ENCODE results near the gene TBX19. TPM values are rescaled to one million over a fixed set of nuclear protein-coding genes. Genes with fewer than 3 reads are reported as not detected.

Gene TBX19
- total and polyA plus RNA-seq, 9 donors = 0.80 to 1.9 (median 1.5) TPM

DNA sequence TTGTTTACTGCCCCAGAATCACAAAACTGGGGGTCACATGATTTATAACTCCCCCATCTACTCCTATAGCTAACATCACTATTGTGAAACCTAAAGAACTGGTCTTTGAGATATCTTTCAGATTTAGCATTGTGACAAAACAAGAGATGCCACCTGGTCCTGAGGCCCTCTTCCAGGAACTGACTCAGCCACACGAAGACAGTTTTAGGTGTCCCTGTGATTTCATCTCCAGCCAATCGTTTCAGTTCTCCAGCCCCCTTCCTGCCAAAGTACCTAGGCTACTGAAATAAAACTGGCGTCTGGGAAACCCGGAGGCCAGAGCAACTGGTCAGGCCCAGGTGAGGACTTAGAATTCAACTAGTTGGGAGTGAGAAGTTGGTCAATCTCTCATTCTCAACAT is 36.6 kb downstream of the TBX19 start:
- Histone ChIP-seq H3K27ac (ENCODE audit: low read length) (no peak overlapping the region), H3K4me3 (ENCODE audit: low read length) (no peak overlapping the region), H3K36me3 (ENCODE audit: control insufficient read depth, insufficient read depth, low read length) (no peaks in the 10 kb centered on the region), H3K4me1 (ENCODE audit: control insufficient read depth, insufficient read depth, low read length) (no peaks in the 10 kb centered on the region), H3K27me3 (ENCODE audit: control insufficient read depth, insufficient read depth, low read length) (no peaks in the 10 kb centered on the region), H3K9me3 (replicated peaks; ENCODE audit: control insufficient read depth, low read depth, low read length) (no peaks in the 10 kb centered on the region)
- WGBS (ENCODE audit: insufficient coverage) = no CpG with 5 or more reads among the region's 4 CpGs
- DNase-seq = no peak

DNA sequence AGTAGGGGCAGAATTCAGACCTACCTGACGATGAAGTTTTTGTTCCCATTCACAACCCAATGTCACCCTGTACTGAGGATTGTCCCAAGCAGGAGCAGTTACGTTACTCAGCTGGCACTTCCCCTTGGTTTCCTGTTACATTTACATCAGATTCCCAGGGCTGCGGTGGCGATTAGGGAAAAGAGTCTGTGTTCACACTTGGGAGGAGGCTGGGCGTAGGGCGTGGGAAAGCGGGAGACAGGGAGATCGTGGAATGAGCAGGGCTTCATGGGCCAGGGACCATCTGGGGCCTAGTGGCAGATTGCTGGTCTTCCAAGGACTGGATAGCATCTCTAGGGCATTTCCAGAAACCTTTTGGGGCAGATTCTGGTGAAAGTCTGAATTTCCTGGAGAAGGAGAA is 39.0 kb downstream of the TBX19 start:
- Histone ChIP-seq H3K9me3 (replicated peaks; ENCODE audit: control insufficient read depth, low read depth, low read length) (no peaks in the 10 kb centered on the region), H3K4me3 (ENCODE audit: low read length) (no peak overlapping the region), H3K27ac (ENCODE audit: low read length) (no peak overlapping the region), H3K27me3 (ENCODE audit: control insufficient read depth, insufficient read depth, low read length) (no peaks in the 10 kb centered on the region), H3K4me1 (ENCODE audit: control insufficient read depth, insufficient read depth, low read length) (no peaks in the 10 kb centered on the region), H3K36me3 (ENCODE audit: control insufficient read depth, insufficient read depth, low read length) (no peaks in the 10 kb centered on the region)
- WGBS (ENCODE audit: insufficient coverage) = 48% methylated on average over 6 of the region's 8 CpGs
- no peak for DNase-seq

DNA sequence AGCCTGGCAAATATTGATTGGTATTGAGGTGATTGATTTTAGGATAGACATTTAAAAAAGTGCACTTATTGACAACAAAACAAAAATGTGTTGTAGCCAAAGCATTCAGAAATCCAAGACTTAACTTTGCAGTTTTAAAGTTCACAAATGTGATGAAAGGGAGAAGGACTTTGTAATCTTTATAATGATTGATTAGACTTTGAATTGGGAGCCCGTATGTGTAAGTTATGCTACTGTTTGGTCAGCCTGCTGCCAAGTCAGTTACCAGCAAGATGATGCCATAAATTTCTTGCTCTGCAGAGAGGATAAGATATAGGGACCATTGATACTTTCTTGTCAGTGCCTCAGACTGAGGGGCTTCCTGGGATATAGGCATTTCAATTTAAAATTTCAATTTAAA is 39.5 kb downstream of the TBX19 start:
- no peaks in the 10 kb centered on the region for H3K27me3 ChIP-seq (ENCODE audit: control insufficient read depth, insufficient read depth, low read length)
- no peak overlapping the region for H3K4me3 ChIP-seq (ENCODE audit: low read length)
- H3K27ac ChIP-seq (ENCODE audit: low read length) = no peak overlapping the region
- no peaks in the 10 kb centered on the region for H3K36me3 ChIP-seq (ENCODE audit: control insufficient read depth, insufficient read depth, low read length)
- no peaks in the 10 kb centered on the region for H3K4me1 ChIP-seq (ENCODE audit: control insufficient read depth, insufficient read depth, low read length)
- no peak for DNase-seq
- WGBS (ENCODE audit: insufficient coverage) = 43% methylated on average over 1 of the region's 1 CpG
- H3K9me3 ChIP-seq (replicated peaks; ENCODE audit: control insufficient read depth, low read depth, low read length) = no peaks in the 10 kb centered on the region

DNA sequence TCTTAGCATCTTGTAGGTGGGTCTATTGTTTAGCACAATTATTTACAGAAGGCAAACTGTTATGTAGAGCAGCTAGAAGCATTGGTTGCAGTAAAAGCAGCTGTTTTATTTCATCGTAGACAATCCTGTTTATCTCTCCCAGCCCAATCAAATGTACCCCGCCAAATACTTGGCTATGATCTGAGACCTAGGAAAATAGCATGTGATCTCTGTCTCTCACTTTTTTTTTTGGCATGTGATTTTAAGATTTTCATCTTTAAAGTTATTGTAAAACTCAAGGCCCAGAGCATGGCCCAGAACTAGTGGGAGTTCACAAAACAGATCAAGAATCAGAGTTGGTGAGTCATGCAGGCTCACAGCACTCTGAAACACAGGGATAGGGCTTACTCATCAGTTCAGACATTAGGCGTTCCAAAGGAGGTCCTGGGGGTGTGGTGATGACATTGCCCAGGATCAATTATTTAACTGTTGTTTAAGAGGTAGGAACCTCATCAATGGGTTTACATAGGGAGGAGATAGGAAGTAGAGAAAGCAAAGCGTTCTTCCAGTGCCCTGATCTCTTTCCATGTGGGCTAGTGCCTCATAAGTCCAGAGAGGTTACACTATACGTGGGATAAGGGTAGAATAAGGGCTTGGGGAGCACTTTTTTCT is 40.2 kb downstream of the TBX19 start:
- H3K27ac ChIP-seq (ENCODE audit: low read length) = no peak overlapping the region
- H3K4me1 ChIP-seq (ENCODE audit: control insufficient read depth, insufficient read depth, low read length) = no peaks in the 10 kb centered on the region
- WGBS (ENCODE audit: insufficient coverage) = 44% methylated on average over 2 of the region's 5 CpGs
- no peaks in the 10 kb centered on the region for H3K36me3 ChIP-seq (ENCODE audit: control insufficient read depth, insufficient read depth, low read length)
- no peaks in the 10 kb centered on the region for H3K9me3 ChIP-seq (replicated peaks; ENCODE audit: control insufficient read depth, low read depth, low read length)
- H3K4me3 ChIP-seq (ENCODE audit: low read length) = no peak overlapping the region
- DNase-seq = peak; percentile 46
- H3K27me3 ChIP-seq (ENCODE audit: control insufficient read depth, insufficient read depth, low read length) = no peaks in the 10 kb centered on the region

DNA sequence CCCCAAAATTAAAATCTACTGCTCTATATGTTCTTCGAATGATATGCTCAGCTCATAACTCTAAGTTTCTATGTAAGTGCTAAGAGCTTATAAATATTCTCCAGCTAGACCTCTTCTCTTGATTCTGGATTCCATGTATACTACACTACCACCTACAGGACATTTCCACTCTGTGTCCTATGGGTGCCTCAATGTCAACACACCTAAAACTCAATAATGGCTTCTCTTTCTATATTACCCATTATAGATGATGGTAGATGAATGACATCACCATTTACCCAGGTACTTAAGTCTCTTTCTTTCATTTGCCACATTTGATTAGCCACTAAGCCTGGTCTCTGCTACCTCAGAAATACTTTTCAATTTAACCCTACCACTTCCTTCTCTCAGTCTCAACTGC is 41.3 kb downstream of the TBX19 start:
- no peaks in the 10 kb centered on the region for H3K4me1 ChIP-seq (ENCODE audit: control insufficient read depth, insufficient read depth, low read length)
- WGBS (ENCODE audit: insufficient coverage) = no CpG with 5 or more reads among the region's 1 CpG
- no peaks in the 10 kb centered on the region for H3K9me3 ChIP-seq (replicated peaks; ENCODE audit: control insufficient read depth, low read depth, low read length)
- no peak overlapping the region for H3K4me3 ChIP-seq (ENCODE audit: low read length)
- H3K27ac ChIP-seq (ENCODE audit: low read length) = no peak overlapping the region
- H3K27me3 ChIP-seq (ENCODE audit: control insufficient read depth, insufficient read depth, low read length) = no peaks in the 10 kb centered on the region
- no peaks in the 10 kb centered on the region for H3K36me3 ChIP-seq (ENCODE audit: control insufficient read depth, insufficient read depth, low read length)
- DNase-seq = peak; percentile 40

DNA sequence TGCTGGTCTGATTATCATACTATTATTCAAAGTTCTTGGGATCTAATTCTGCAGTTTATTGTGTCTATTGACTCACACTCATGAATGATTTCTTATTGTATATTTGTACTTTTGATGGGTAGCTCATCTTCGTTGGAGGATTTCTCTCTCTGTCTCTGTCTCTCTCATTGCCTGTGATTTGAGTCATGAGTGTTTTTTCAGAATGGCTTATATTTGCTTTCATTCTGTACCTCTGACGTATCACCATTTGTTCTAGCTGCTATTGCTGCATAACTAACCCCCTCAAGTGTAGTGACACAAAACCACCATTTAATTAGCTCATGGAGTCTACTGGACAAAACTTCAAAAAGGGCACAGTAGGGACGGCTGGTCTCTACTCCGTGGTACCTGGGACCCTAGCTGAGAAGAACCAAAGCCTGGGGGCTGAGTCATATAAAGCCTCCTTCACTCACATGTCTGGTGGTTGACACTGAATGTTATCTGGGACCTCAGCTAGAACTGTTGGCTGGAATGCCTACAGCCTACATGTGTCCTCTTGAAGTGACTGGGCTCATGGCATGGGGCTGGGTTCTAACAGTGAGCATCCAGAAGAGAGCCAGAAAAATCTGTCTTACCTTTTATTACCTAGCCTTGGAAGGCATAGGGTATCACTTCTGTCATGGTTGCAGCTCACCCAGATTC is 44.2 kb downstream of the TBX19 start:
- Histone ChIP-seq H3K36me3 (ENCODE audit: control insufficient read depth, insufficient read depth, low read length) (no peaks in the 10 kb centered on the region), H3K4me3 (ENCODE audit: low read length) (no peak overlapping the region), H3K27me3 (ENCODE audit: control insufficient read depth, insufficient read depth, low read length) (no peaks in the 10 kb centered on the region), H3K4me1 (ENCODE audit: control insufficient read depth, insufficient read depth, low read length) (no peaks in the 10 kb centered on the region), H3K9me3 (replicated peaks; ENCODE audit: control insufficient read depth, low read depth, low read length) (no peaks in the 10 kb centered on the region), H3K27ac (ENCODE audit: low read length) (no peak overlapping the region)
- WGBS (ENCODE audit: insufficient coverage) = no CpG with 5 or more reads among the region's 4 CpGs
- DNase-seq = no peak

DNA sequence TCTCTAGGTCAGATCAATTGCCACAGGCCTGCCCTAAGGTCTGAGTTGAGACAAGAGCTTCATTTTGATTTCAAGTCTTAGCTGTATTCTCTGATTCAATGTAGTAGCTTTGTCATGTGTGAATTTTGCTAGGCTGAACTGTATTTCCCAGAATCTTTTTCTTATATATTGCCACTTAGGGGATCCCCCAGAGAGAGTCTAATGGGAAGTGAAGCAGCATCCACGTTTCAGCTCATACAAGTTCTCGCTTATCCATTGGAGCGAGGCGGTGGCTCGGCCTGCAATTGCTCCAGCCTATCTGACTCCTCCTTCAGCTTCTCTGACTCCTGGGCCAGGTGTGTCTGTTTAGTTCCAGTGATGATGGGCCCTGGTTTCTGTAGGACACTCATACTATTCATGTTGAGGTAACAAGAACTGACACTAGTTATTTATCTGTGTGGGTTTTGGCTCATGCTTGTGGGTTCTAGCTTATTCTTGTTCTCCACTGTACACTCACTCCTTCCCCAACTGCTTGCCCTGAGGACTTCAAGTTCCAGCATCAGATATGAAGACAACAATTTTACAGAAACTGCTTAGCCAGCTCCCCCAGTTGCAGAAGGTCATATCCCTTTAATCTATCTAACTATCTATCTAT is 48.2 kb downstream of the TBX19 start:
- Histone ChIP-seq H3K27me3 (ENCODE audit: control insufficient read depth, insufficient read depth, low read length) (no peaks in the 10 kb centered on the region), H3K4me3 (ENCODE audit: low read length) (no peak overlapping the region), H3K36me3 (ENCODE audit: control insufficient read depth, insufficient read depth, low read length) (no peaks in the 10 kb centered on the region), H3K9me3 (replicated peaks; ENCODE audit: control insufficient read depth, low read depth, low read length) (no peaks in the 10 kb centered on the region), H3K27ac (ENCODE audit: low read length) (no peak overlapping the region), H3K4me1 (ENCODE audit: control insufficient read depth, insufficient read depth, low read length) (no peaks in the 10 kb centered on the region)
- no peak for DNase-seq
- WGBS (ENCODE audit: insufficient coverage) = no CpG with 5 or more reads among the region's 5 CpGs

DNA sequence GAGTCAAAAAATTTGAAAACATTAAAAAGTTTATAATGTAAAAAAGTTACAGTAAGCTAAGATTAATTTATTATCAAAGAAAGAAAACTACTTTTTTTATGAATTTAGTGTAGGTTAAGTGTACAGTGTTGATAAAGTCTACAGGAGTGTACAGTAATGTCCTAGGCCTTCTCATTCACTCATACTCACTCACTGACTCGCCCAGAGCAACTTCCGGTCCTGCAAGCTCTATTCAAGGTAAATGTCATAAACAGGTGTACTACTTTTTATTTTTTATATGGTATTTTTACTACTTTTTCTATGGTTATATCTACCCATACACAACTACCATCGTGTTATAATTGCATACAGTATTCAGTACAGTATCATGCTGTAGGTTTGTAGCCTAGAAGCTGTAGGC is 49.6 kb downstream of the TBX19 start:
- Histone ChIP-seq H3K4me3 (ENCODE audit: low read length) (no peak overlapping the region), H3K27me3 (ENCODE audit: control insufficient read depth, insufficient read depth, low read length) (no peaks in the 10 kb centered on the region), H3K27ac (ENCODE audit: low read length) (no peak overlapping the region), H3K4me1 (ENCODE audit: control insufficient read depth, insufficient read depth, low read length) (no peaks in the 10 kb centered on the region), H3K9me3 (replicated peaks; ENCODE audit: control insufficient read depth, low read depth, low read length) (no peaks in the 10 kb centered on the region), H3K36me3 (ENCODE audit: control insufficient read depth, insufficient read depth, low read length) (no peaks in the 10 kb centered on the region)
- no CpG with 5 or more reads among the region's 3 CpGs for WGBS (ENCODE audit: insufficient coverage)
- DNase-seq = no peak

DNA sequence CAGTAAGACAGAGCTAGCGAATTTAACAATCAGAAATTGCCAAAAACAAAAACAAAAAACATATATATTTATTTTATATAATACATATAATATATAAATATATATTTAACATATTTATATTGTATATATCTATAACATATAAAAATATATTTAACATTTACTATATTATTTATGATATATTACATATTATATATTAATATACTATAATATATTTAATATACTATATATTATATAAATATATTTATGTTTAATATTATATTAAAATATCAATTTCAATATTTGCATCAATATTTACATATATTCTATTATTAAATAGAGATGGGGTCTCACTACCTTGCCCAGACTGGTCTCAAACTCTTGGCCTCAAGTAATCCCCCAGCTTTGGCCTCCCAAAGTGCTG is 50.9 kb downstream of the TBX19 start:
- H3K9me3 ChIP-seq (replicated peaks; ENCODE audit: control insufficient read depth, low read depth, low read length) = no peaks in the 10 kb centered on the region
- H3K4me1 ChIP-seq (ENCODE audit: control insufficient read depth, insufficient read depth, low read length) = no peaks in the 10 kb centered on the region
- H3K27me3 ChIP-seq (ENCODE audit: control insufficient read depth, insufficient read depth, low read length) = no peaks in the 10 kb centered on the region
- no peaks in the 10 kb centered on the region for H3K36me3 ChIP-seq (ENCODE audit: control insufficient read depth, insufficient read depth, low read length)
- WGBS (ENCODE audit: insufficient coverage) = no CpG with 5 or more reads among the region's 1 CpG
- no peak overlapping the region for H3K27ac ChIP-seq (ENCODE audit: low read length)
- no peak for DNase-seq
- no peak overlapping the region for H3K4me3 ChIP-seq (ENCODE audit: low read length)

DNA sequence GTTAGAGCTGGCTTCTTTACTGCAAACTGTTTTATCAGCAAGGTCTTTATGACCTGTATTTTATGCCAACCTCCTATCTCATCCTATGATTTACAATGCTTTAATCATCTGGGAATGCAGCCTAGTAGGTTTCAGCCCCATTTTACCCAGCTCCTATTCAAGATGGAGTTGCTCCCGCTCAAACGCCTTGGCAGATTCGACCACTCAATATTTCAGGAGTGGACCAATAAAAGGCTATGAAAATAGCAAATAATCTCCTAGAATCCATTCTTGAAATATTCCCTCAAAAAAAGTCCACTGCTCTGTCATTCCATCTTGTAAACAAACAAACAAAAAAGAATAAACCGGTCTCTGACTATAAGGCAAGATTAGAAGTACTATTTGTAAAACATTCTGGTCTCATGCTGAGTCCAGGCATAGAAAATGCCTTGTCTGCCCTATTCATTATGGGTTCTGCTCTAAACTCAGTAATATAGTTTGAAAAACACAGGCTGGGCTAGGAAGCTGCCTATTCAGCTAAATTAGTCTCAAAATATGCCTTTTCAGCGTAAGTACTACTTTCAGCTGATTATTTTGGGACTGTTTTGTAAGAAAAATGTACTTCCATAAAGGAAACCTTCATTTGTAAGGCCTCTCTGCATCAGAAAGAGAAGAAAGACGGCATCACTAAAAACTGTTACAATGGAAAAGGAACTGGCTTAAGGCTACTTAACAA is 53.0 kb downstream of the TBX19 start:
- no peak overlapping the region for H3K4me3 ChIP-seq (ENCODE audit: low read length)
- DNase-seq = peak; percentile 37
- H3K4me1 ChIP-seq (ENCODE audit: control insufficient read depth, insufficient read depth, low read length) = no peaks in the 10 kb centered on the region
- no peaks in the 10 kb centered on the region for H3K9me3 ChIP-seq (replicated peaks; ENCODE audit: control insufficient read depth, low read depth, low read length)
- H3K27ac ChIP-seq (ENCODE audit: low read length) = no peak overlapping the region
- no peaks in the 10 kb centered on the region for H3K27me3 ChIP-seq (ENCODE audit: control insufficient read depth, insufficient read depth, low read length)
- H3K36me3 ChIP-seq (ENCODE audit: control insufficient read depth, insufficient read depth, low read length) = no peaks in the 10 kb centered on the region
- 73% methylated on average over 2 of the region's 6 CpGs for WGBS (ENCODE audit: insufficient coverage)

Data from muscle of leg (tissue), 11 donors.